Endothelial cell of umbilical vein (primary cell): ENCODE results near the gene CYP8B1. TPM values are rescaled to one million over a fixed set of nuclear protein-coding genes. Genes with fewer than 3 reads are reported as not detected.

Experiments
- polyA plus RNA-seq, 4 experiments: library from polyadenylated mRNA; depleted of rRNA in 3 of 4; stranded (reverse) in 3 of 4; unstranded in 1 of 4; fragments of >200 nt; gene quantifications; 2 replicates each; pipeline versions ENCODE4 v1.2.1 to v1.2.3, GENCODE V29; 2011 to 2012; ENCODE audit warnings: missing spikeins in 1 of 4
- total RNA-seq: library from RNA; stranded (reverse); gene quantifications from 2 replicates; pipeline ENCODE4 v1.2.3, GENCODE V29; 2021

CYP8B1 gene
- total and polyA plus RNA-seq, 2 donors (not counting 3 experiments of a cell fraction or from before 2014, with no cell fraction given) = not detected

Other genes with a start within 250 kb of the CYP8B1 start
- 13.0 and 14.5 TPM in 2 replicates for gene ZBTB47, start 222.2 kb downstream of the CYP8B1 start, total RNA-seq
- gene ZBTB47, start 222.2 kb downstream of the CYP8B1 start, polyA plus RNA-seq = 10.6 and 13.2 TPM in 2 replicates
- gene KLHL40, start 190.3 kb downstream of the CYP8B1 start, total RNA-seq = not detected in 2 replicates
- not detected in 2 replicates for gene KLHL40, start 190.3 kb downstream of the CYP8B1 start, polyA plus RNA-seq
- gene HHATL, start 173.1 kb downstream of the CYP8B1 start, total RNA-seq = not detected in 2 replicates
- gene HHATL, start 173.1 kb downstream of the CYP8B1 start, polyA plus RNA-seq = 0.11 TPM in 1 of 2 replicates, not detected in the other
- 0.82 and 1.2 TPM in 2 replicates for gene CCDC13, start 102.6 kb downstream of the CYP8B1 start, total RNA-seq
- 0.24 and 0.36 TPM in 2 replicates for gene CCDC13, start 102.6 kb downstream of the CYP8B1 start, polyA plus RNA-seq
- gene HIGD1A, start 71.4 kb downstream of the CYP8B1 start, total RNA-seq = 68.9 and 71.8 TPM in 2 replicates
- 39.3 and 59.5 TPM in 2 replicates for gene HIGD1A, start 71.4 kb downstream of the CYP8B1 start, polyA plus RNA-seq
- gene ACKR2, start 66.4 kb downstream of the CYP8B1 start, total RNA-seq = not detected in 2 replicates
- gene ACKR2, start 66.4 kb downstream of the CYP8B1 start, polyA plus RNA-seq = 0.01 TPM in 1 of 2 replicates, not detected in the other
- 0.83 and 4.3 TPM in 2 replicates for gene ZNF662, start 30.3 kb upstream of the CYP8B1 start, total RNA-seq
- gene ZNF662, start 30.3 kb upstream of the CYP8B1 start, polyA plus RNA-seq = 0.84 and 0.86 TPM in 2 replicates
- gene GASK1A, start 103.4 kb upstream of the CYP8B1 start, total RNA-seq = not detected in 2 replicates
- gene GASK1A, start 103.4 kb upstream of the CYP8B1 start, polyA plus RNA-seq = 0.04 TPM in 1 of 2 replicates, not detected in the other
- 6.4 and 9.1 TPM in 2 replicates for gene POMGNT2, start 230.2 kb upstream of the CYP8B1 start, total RNA-seq
- 16.3 and 19.0 TPM in 2 replicates for gene POMGNT2, start 230.2 kb upstream of the CYP8B1 start, polyA plus RNA-seq